GM21825 (cell line): Measurements from ENCODE around the gene CCDC141.

Experiments
- ATAC-seq: cut with Tn5 transposase; IDR thresholded peaks from one replicate; pipeline ENCODE4 v1.9.1; 2021; ENCODE audit warnings: mild to moderate bottlenecking, moderate library complexity; ENCODE audit not compliant: unreplicated experiment

The CCDC141 gene

DNA sequence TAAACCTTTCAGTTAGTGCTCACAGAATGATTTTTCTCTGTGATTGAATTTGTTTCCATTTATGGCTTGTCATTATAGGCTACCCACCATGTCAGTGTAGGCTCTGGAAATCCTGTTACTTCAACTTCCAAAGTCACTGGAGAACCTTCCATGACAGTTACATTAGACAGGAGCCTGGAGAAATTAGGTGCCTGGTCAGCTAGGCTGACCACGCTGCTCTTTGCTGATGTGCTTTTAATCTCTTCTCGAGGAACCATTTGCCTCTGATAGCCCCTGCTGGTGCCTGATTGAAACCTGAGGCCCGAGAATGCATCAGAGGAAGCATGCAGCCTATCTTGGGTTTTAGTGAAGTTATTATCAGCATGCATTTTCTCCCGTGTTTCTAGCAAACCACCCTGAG lies 213.1 kb downstream of the CCDC141 start:
- no peak for ATAC-seq

GRCh38 chr2:178834086-178834485 lies 215.9 kb downstream of the CCDC141 start:
- no peak for ATAC-seq

GRCh38 chr2:178833382-178833781 lies 216.6 kb downstream of the CCDC141 start:
- no peak for ATAC-seq

DNA sequence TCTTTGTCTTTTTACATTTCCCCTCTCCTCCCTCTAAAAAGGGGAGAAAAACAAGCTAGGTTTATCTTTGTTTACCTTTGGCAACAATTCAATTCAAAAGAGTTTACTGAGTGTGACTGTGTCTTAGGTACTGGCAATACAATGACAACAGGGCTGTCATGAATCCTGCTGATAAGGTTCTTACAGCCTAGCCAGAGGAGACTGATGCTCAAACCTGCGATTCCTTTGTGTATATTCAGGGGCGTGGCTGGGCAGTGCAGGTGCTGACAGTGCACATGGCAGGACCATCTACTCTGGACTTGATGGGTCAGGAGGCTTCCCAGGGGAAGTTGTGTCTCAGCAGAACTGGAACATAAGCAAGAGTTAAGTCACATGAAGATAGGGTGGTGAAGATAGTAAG lies 219.5 kb downstream of the CCDC141 start:
- no peak for ATAC-seq

DNA sequence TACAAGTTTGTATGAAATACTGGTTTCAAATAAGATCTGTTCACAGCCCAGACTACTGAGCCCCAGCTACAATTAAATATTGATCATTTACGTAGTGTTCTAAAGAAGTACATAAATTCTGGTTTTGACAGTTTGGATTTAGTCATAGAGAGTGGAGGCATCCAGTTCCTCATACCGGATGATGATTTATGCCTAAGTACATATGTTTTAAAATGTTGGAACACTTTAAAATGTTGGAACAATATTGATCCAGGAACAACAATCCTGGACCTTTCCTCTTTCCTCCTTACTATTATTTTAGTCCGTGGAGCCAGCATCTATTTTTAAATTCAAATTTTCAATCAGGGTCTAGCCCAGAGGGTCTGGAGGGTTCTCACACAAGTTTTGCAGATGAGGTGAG lies 220.0 kb downstream of the CCDC141 start:
- ATAC-seq, result no peak

DNA sequence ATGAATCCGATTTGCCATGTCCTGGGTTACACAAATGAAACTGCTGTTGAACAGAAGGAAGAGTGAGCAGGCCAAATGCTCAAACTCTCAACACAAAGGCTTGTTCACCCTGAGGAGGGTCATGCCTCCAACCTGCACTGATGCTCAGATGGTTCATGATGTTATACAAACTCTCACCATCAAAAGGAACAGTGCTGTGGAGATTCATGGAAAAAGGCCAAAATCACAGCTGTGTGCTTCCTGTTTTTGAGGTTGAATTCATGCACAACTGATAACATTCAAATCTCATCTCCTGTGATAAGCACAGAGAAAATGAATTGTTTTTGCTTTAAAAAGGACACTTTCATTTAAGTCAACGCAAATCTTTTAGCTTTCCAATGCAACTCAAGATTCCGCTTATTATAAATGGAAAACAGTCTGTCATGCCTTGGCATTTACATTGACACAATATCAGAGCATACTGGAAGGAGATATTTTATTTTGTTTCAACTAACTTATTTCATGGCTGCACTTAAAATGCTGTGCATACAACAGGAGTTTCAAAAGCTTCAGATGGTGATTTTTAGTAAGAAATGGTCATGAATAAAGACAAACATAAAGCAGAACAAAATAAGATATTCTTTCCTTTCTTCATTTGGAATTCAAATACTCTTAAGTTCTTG lies 220.5 kb downstream of the CCDC141 start:
- no peak for ATAC-seq

- ATAC-seq, result no peak
These were observed 221.5 kb downstream of the CCDC141 start for GRCh38 chr2:178828486-178828881.

- no peak for ATAC-seq
These were observed 222.0 kb downstream of the CCDC141 start for GRCh38 chr2:178827739-178828485.

GRCh38 chr2:178827111-178827510 lies 222.8 kb downstream of the CCDC141 start:
- no peak for ATAC-seq

- ATAC-seq, result no peak
These were observed 224.8 kb downstream of the CCDC141 start for GRCh38 chr2:178825183-178825582.

DNA sequence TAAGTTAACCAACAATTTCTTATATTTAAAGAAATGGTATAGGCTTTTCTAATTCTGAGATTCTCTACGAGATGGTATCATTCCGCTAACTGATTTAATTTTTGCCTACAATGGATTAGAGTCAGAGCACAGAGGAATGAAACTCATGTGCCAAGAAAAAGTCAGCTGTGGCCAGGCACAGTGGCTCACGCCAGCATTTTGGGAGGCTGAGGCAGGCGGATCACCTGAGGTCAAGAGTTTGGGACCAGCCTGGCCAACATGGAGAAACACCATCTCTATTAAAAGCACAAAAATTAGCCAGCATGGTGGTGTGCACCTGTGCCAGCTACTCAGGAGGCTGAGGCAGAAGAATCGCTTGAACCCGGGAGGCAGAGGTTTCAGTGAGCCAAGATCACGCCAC lies 225.8 kb downstream of the CCDC141 start:
- ATAC-seq, result no peak

- ATAC-seq, result peak; percentile 95
These were observed 229.9 kb downstream of the CCDC141 start for GRCh38 chr2:178819992-178820391.

DNA sequence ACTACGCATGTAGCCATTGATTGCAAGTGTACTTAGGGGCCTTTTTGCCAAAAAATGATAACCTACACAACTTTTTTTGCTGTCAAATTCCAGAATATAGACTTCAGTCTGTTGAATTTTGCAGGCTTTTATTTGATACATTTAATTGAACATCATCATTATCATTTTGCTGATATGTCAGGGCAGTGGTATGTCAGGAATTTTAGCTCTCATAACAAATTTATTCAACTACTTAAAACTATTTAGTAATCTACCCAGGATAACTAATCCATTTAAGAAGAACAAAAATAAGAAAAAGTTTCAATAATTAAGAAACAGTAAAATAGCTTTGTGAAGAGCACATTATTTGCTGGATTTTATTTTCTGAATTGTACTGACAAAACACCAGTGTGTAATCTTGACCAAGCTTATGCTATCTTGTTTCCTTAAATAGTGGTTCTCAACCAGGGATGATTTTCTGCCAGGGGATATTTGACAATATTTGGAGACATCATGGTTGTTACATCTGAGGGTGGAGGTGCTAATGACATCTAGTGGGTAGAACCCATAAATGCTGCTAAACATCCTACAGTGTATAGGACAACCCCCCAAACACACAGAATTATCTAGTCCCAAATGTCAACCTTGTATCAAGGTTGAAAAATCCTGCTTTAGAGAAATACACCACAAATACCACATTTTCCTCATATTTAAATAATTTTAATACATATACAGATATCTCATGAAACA lies 230.6 kb downstream of the CCDC141 start:
- ATAC-seq, result peak; percentile 30

DNA sequence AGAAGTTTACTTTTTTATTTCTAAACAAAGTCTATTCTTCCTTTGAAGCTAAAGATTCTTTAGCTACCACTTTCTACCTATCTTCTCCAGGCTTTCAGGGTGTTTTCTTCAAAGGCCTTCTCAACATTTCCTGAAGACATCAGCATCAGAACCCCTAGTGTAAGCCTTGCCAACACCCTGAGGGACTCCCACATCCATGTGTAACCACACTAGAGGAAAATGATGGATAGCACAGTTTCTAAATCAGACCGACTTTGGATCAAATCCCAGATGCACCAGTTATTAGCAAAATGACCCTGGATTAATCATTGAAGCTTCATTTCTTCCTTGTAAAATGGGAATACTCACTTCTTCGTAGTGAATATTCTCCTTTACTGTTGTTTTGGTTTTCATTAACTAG lies 238.0 kb downstream of the CCDC141 start:
- ATAC-seq, result no peak

DNA sequence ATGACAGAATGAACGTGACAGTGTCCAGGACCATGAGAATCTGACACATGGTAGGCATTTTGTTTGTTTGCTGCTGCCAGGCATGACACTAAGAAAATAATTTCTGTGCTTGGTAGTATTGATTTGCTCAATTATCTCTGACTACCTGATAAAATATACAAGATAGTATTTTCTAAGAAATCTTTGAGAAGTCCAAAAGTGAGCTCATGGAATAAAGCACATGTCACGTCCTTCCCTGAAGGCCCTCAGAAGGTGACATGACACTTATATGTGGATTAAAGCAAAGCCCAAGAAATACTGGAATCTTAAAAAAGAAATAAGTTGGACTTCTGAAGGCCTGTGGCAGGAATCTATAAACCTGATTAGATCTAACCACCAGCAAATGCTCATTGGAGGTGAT lies 238.9 kb downstream of the CCDC141 start:
- no peak for ATAC-seq

DNA sequence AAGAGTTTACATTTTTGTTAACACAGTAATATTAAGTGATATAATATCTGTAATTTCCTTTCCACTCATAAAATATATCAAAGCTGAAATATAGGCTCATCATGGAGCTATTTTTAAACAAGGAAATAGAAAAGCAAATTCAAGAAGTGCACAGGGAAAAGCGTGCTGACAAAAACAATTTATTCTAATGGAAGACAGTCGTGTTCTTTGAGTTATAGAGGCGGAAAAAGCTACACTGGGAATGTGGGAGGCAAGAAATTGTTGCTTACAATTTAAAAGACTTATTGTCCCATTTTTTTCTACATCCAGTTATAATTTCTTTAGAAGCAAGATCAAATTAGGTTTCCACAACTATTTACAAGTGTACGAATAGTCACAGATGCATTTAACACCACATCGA lies 239.5 kb downstream of the CCDC141 start:
- ATAC-seq, result no peak

GRCh38 chr2:178807227-178808008 lies 242.5 kb downstream of the CCDC141 start, which contains the start of gene TTN:
Gene TTN (minus strand): TSS chr2:178807423. CDS start chr2:178804642, 2,781 bp downstream.
- no peak for ATAC-seq

- ATAC-seq, result no peak
These were observed 243.4 kb downstream of the CCDC141 start for GRCh38 chr2:178806543-178806942.

GRCh38 chr2:178805457-178805856 lies 244.5 kb downstream of the CCDC141 start:
- no peak for ATAC-seq

DNA sequence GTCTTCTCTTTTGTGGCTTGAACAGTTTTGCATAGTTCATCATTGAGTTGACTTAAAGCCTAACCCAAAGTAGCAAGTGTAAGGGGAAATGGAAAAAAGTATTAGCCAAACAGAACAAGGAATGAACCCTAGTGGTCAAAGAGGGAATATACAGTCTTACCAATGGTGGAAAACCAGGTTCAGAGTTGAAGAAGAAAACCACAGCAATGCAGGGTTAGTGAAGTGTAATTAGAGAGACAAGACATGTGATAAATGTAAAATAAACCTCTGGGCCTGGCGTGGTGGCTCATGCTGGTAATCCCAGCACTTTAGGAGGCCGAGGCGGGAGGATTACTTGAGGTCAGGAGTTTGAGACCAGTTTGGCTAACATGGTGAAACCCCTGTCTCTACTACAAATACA lies 245.1 kb downstream of the CCDC141 start:
- no peak for ATAC-seq

- no peak for ATAC-seq
These were observed 249.4 kb downstream of the CCDC141 start for GRCh38 chr2:178800510-178800909.
